WTC11 (cell line): ENCODE measurements around the gene SEC24A. TPM values are rescaled to one million over a fixed set of nuclear protein-coding genes. Genes with fewer than 3 reads are reported as not detected.

Experiments
- ATAC-seq: fragments of 200-7000 bp; cut with Tn5 transposase; 2 replicates; pipeline ENCODE4 v1.10.0; 2021; ENCODE audit warnings: mild to moderate bottlenecking, moderate library complexity
- CTCF ChIA-PET: fragments of 300-600 bp; sonication (Branson Sonifier 250); formaldehyde crosslinking; loops from one replicate; lab custom pipeline; 2021; ENCODE audit warnings: antibody characterized with exemption; lab: Charles Lee
- POLR2A ChIA-PET: fragments of 350-600 bp; sonication (Branson Sonifier 250); formaldehyde crosslinking; loops from one replicate; lab custom pipeline; 2021; ENCODE audit warnings: antibody characterized with exemption; lab: Charles Lee
- DNase-seq: peaks from one replicate; pipeline ENCODE4 v3.0.0; 2021; ENCODE audit warnings: low spot score
- H3K27ac Mint-ChIP-seq: 2 replicates; pipeline ENCODE4 v1.8.0; 2021; ENCODE audit warnings: mixed read lengths
- H3K27me3 Mint-ChIP-seq: 2 replicates; pipeline ENCODE4 v1.8.0; 2021; ENCODE audit warnings: low read depth, mild to moderate bottlenecking, moderate library complexity, mixed read lengths
- H3K36me3 Mint-ChIP-seq: 2 replicates; pipeline ENCODE4 v1.8.0; 2021; ENCODE audit warnings: mixed read lengths
- H3K4me1 Mint-ChIP-seq: 2 replicates; pipeline ENCODE4 v1.8.0; 2022; ENCODE audit warnings: mixed read lengths
- H3K4me3 Mint-ChIP-seq: 2 replicates; pipeline ENCODE4 v1.8.0; 2021; ENCODE audit warnings: mild to moderate bottlenecking, moderate library complexity, mixed read lengths
- H3K9me3 Mint-ChIP-seq: 2 replicates; pipeline ENCODE4 v1.8.0; 2021; ENCODE audit warnings: mixed read lengths
- AR ChIP-seq: fragments of 250-450 bp; sonication (Bioruptor Pico); IDR thresholded peaks from 2 replicates; pipeline ENCODE4 v1.9.0; 2021; ENCODE audit warnings: mild to moderate bottlenecking
- ARID4B ChIP-seq: sonication (generic); formaldehyde crosslinking; IDR thresholded peaks from 2 replicates; pipeline ENCODE4 v1.8.0; 2023; ENCODE audit warnings: missing genetic modification reagents, mild to moderate bottlenecking, borderline replicate concordance
- ATF2 ChIP-seq: sonication (generic); formaldehyde crosslinking; IDR thresholded peaks from 2 replicates; pipeline ENCODE4 v1.8.1; 2022; ENCODE audit warnings: low read depth, missing genetic modification reagents, borderline replicate concordance
- CDX4 ChIP-seq: fragments of 250-450 bp; sonication (Bioruptor Pico); IDR thresholded peaks from 2 replicates; pipeline ENCODE4 v1.9.0; 2021; ENCODE audit warnings: moderate library complexity, mild to moderate bottlenecking, inconsistent platforms, borderline replicate concordance
- ETV6 ChIP-seq: sonication (generic); formaldehyde crosslinking; IDR thresholded peaks from 2 replicates; pipeline ENCODE4 v1.8.1; 2022; ENCODE audit warnings: mild to moderate bottlenecking, missing genetic modification reagents
- FOXP1 ChIP-seq: sonication (generic); formaldehyde crosslinking; IDR thresholded peaks from 2 replicates; pipeline ENCODE4 v1.8.0; 2022; ENCODE audit warnings: missing genetic modification reagents, mild to moderate bottlenecking, moderate library complexity, borderline replicate concordance
- STAT6 ChIP-seq: sonication (generic); formaldehyde crosslinking; conservative IDR thresholded peaks from 2 replicates; pipeline ENCODE4 v1.8.1; 2023; ENCODE audit warnings: mild to moderate bottlenecking, low read depth, missing genetic modification reagents, moderate library complexity
- USF1 ChIP-seq: sonication (generic); formaldehyde crosslinking; IDR thresholded peaks from 2 replicates; pipeline ENCODE4 v1.8.0; 2022; ENCODE audit warnings: mild to moderate bottlenecking, missing genetic modification reagents
- ZNF425 ChIP-seq: fragments of 250-450 bp; sonication (Bioruptor Pico); conservative IDR thresholded peaks from 2 replicates; pipeline ENCODE4 v1.9.0; 2021; ENCODE audit warnings: mild to moderate bottlenecking
- total RNA-seq: library from RNA; stranded (reverse); gene quantifications from 3 replicates; pipeline ENCODE4 v1.2.3, GENCODE V29; 2021

SEC24A gene
- total RNA-seq, 1 experiment from 2014 or later, result 30.5 TPM

GRCh38 chr5:134736173-134736812, 87.7 kb downstream of the SEC24A start (continued):
- TF ChIP-seq ARID4B (CRISPR knock-in tag) (no peak), AR (CRISPR knock-in tag) (no peak), CDX4 (CRISPR knock-in tag) (no peak), STAT6 (CRISPR knock-in tag) (no peak), ZNF425 (CRISPR knock-in tag) (no peak)

GRCh38 chr5:134738133-134738962, 89.8 kb downstream of the SEC24A start, which contains the start of gene CAMLG:
CAMLG (plus strand) TSS chr5:134738548; CDS start chr5:134738621, 73 bp downstream.
- Mint-ChIP-seq H3K27ac (peak within 1 kb of the TSS; percentile 95), H3K4me1 (peaks cover 8% of the 10 kb centered on the region), H3K4me3 (peak within 1 kb of the TSS; percentile 95), H3K9me3 (no peaks in the 10 kb centered on the region), H3K36me3 (peaks cover 15% of the 10 kb centered on the region), H3K27me3 (no peaks in the 10 kb centered on the region)
- peak; percentile 87 for ATAC-seq
- peak; percentile 98 for DNase-seq
- CTCF ChIA-PET, result interaction anchor here (0.6 to 4.3 kb wide), 9 partner anchors 9 to 336 kb away, joined by 3 to 30 read pairs (median 6); partner anchors contain the start of genes DDX46 and PCBD2
- POLR2A ChIA-PET, result interaction anchor here (0.5 to 1.3 kb wide), 13 partner anchors 20 to 1448 kb away, joined by 3 to 12 read pairs (median 3); partner anchors contain the start of genes C5orf24, DDX46, PCBD2 and PPP2CA
- TF ChIP-seq ETV6 (peak; percentile 84), USF1 (CRISPR knock-in tag) (peak; percentile 85), STAT6 (CRISPR knock-in tag) (no peak), ZNF425 (CRISPR knock-in tag) (no peak), FOXP1 (CRISPR knock-in tag) (peak; percentile 67), ATF2 (CRISPR knock-in tag) (no peak)
